ENCODE results near the gene DAB2IP.

DNA sequence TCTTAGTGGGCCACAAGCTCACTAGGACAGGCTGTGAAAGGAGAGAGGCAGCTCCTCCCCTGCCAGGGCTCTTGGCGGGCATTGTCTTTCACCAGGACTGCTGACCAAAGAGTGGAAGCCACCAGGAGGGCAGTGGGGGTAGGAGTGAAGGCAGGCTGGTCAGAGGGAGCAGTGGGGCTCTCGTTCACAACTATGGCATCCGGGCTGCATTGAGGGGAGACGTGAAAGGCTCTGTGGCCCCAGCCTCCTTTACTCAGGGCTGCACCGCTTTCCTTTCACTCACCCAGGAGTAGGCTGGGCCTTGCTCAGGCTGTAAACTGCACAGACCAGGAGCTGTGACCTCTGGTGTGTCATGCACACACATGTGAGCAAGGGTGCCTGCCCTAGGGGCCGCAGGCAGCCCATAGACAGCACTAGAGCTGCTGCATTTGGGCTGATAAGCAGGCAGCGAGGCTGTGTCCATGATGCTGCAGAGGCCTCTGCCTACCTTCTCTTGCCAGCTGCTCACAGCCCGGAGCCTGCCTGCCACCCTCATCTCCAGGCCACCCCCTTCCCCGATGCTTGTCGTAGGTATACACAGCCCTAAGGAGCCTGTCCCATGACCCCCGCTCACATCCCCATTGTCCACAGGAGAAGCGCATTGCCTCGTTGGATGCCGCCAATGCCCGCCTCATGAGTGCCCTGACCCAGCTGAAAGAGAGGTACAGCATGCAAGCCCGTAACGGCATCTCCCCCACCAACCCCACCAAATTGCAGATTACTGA lies 130.4 kb downstream of the DAB2IP start:
- TF ChIP-seq POLR2AphosphoS5 (IDR thresholded peaks at IDR 0.05) (no peak), POLR2A (IDR thresholded peaks at IDR 0.05) (no peak)
